Pancreas (tissue), 10 donors: ENCODE data around the gene CDK14. TPM values are rescaled to one million over a fixed set of nuclear protein-coding genes. Genes with fewer than 3 reads are reported as not detected.

Experiments
- ATAC-seq, 4 donors: fragments of 200-7000 bp; cut with Tn5 transposase; one replicate each; pipeline versions ENCODE4 v1.8.0 to v1.9.1; 2020; ENCODE audit warnings: mild to moderate bottlenecking in 4 of 4, moderate library complexity in 4 of 4
- DNase-seq, 6 donors: peaks; one replicate each; pipeline ENCODE4 v3.0.0-alpha.2; 2020
- FAIRE-seq: peaks from 2 replicates; lab custom pipeline; 2012; peaks lifted over from hg19 to GRCh38; lab: Jason Lieb, UNC
- H3K27ac ChIP-seq, 4 donors: fragments of 200-600 bp; sonication (generic); 1 replicate in 3 of 4; 2 replicates in 1 of 4; pipeline versions ENCODE4 v1.5.0 to v1.8.0; 2020
- H3K27me3 ChIP-seq, 4 donors: fragments of 200-600 bp; one replicate each; pipeline ENCODE4 v1.8.0; 2021
- H3K36me3 ChIP-seq, 3 donors: fragments of 200-600 bp; sonication (generic) in 1 of 3; one replicate each; pipeline versions ENCODE4 v1.5.0 to v1.8.0; 2020 to 2021
- H3K4me1 ChIP-seq, 3 donors: fragments of 200-600 bp; one replicate each; pipeline ENCODE4 v1.8.0; 2021
- H3K4me3 ChIP-seq, 4 donors: fragments of 200-600 bp; sonication (generic) in 2 of 4; one replicate each; pipeline versions ENCODE4 v1.5.0 to v1.8.0; 2020 to 2021
- H3K9me3 ChIP-seq, 4 donors: fragments of 200-600 bp; one replicate each; pipeline ENCODE4 v1.8.0; 2021
- CTCF ChIP-seq, 4 donors: fragments of 200-600 bp; sonication (generic) in 3 of 4; IDR thresholded peaks; one replicate each; pipeline versions ENCODE4 v1.5.0 to v1.8.0; 2021; ENCODE audit warnings: antibody characterized with exemption in 4 of 4
- WGBS, 2 donors: extraction: QIAGEN DNeasy Blood & Tissue Kit; methylation state at CpG; one replicate each; pipeline ENCODE4 v1.1.7; 2013; 5-methylcytosine and 5-hydroxymethylcytosine counted together
- intact Hi-C, 3 donors: fragments of 100-400 bp; cut with DNase I; formaldehyde crosslinking; loops; one replicate each; pipeline versions ENCODE4 v1.11.1 to v1.14.2; 2022
- polyA plus RNA-seq, 2 donors: library from polyadenylated mRNA; stranded (reverse); fragments of 200-250 nt; gene quantifications; one replicate each; pipeline ENCODE4 v1.2.3, GENCODE V29; 2013
- total RNA-seq, 6 donors: library from RNA; stranded (reverse); fragmentation: NEBNext Ultra II Directional in 4 of 6; extraction: Animal tissue kit (Norgen Biotek cat#: 25700) in 4 of 6; gene quantifications; one replicate each; pipeline versions ENCODE4 v1.2.1 to v1.2.4, GENCODE V29; 2021 to 2023
- donor health status: healthy with polysubstance abuse.
- donor health status: DM: no; HTN: no; CAD: no; lungs with moderate emphysema.
- donor health status: DM: no; HTN: no; CAD: no.
- donor health status: control.
- donor health status: control.
- donor health status: Bipolar disorder and iron deficiency.
- donor health status: DM: yes; HTN: yes; CAD: no.
- donor health status: DM: no; HTN: no; CAD: no.
- donor health status: DM: no; HTN: no; CAD: no.
- donor health status: DM: yes; HTN: yes; CAD: no.

Gene CDK14
- total and polyA plus RNA-seq, 8 donors = 4.5 to 48.3 (median 24.7) TPM

DNA sequence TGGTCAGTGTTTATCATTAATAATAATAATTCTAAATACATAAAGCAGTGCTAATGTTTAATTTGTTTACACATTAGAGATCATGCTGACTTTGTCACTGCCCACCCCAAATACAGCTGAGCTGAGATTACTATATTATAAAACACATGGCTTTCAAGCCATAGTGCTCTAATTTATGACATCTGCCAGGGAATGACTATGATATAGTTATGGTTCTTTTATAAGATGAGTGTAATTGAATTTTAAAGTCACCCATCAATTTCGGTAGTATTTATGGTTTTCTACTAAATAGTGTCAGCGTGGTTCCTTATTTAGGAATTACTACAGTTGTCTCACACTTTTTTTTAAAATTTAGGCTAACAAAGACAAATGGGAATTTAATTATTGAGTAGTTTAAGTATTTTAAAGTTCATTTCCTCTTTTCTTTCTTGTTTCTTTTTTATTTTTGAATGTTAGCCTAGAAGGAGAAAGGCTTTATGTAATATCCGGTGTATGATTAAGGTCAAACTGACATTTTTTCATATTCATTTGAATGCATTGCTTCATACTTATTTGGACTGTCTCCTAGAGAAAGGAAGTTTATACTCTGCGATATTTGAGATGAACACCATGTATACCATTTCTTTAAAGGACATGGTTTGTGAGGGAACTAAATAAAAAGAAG, 3.9 kb downstream of the CDK14 start:
- no peak for DNase-seq
- H3K4me3 ChIP-seq = no peak overlapping the region
- ATAC-seq = no peak
- no peaks in the 10 kb centered on the region for H3K4me1 ChIP-seq
- no peaks in the 10 kb centered on the region for H3K36me3 ChIP-seq
- FAIRE-seq = no peak
- WGBS, 2 donors = 72 to 74% methylated on average over 4 of the region's 4 CpGs
- TF ChIP-seq CTCF (IDR thresholded peaks at IDR 0.05) = no peak
- intact Hi-C loops = no loop called here
- H3K9me3 ChIP-seq = no peaks in the 10 kb centered on the region
- H3K27me3 ChIP-seq = no peaks in the 10 kb centered on the region
- no peak overlapping the region for H3K27ac ChIP-seq

- ATAC-seq = no peak
- TF ChIP-seq CTCF (IDR thresholded peaks at IDR 0.05) = no peak
- H3K4me1 ChIP-seq = no peaks in the 10 kb centered on the region
- H3K36me3 ChIP-seq = no peaks in the 10 kb centered on the region
- H3K27me3 ChIP-seq = no peaks in the 10 kb centered on the region
- DNase-seq = no peak
- no peaks in the 10 kb centered on the region for H3K9me3 ChIP-seq
- 90 to 95% methylated on average over 1 of the region's 1 CpG for WGBS, 2 donors
- H3K27ac ChIP-seq = no peak overlapping the region
- no peak for FAIRE-seq
- no peak overlapping the region for H3K4me3 ChIP-seq
- intact Hi-C loops = no loop called here
These were observed 6.2 kb downstream of the CDK14 start for GRCh38 chr7:90602303-90602702.

DNA sequence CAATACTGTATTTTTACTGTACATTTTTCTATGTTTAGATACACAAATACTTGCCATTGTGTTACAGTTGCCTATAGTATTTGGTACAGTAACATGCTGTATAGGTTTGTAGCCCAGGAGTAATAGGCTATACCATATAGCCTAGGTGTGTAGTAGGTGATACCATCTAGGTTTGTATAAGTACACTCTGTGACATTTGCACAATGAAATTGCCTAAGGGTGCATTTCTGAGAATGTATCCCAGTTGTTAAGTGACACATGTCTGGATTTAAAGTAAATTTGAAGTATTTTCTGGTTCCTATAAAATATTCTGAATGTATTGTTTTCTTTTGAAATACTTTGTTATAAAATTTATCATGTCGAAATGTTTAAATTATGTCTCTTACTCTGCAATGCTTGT, 7.2 kb downstream of the CDK14 start:
- Histone ChIP-seq H3K9me3 (no peaks in the 10 kb centered on the region), H3K27me3 (no peaks in the 10 kb centered on the region), H3K4me3 (no peak overlapping the region), H3K36me3 (no peaks in the 10 kb centered on the region), H3K4me1 (no peaks in the 10 kb centered on the region), H3K27ac (no peak overlapping the region)
- intact Hi-C loops = no loop called here
- no peak for DNase-seq
- WGBS, 2 donors = 74 to 85% methylated on average over 1 of the region's 1 CpG
- no peak for TF ChIP-seq CTCF (IDR thresholded peaks at IDR 0.05)
- no peak for ATAC-seq
- FAIRE-seq = no peak

DNA sequence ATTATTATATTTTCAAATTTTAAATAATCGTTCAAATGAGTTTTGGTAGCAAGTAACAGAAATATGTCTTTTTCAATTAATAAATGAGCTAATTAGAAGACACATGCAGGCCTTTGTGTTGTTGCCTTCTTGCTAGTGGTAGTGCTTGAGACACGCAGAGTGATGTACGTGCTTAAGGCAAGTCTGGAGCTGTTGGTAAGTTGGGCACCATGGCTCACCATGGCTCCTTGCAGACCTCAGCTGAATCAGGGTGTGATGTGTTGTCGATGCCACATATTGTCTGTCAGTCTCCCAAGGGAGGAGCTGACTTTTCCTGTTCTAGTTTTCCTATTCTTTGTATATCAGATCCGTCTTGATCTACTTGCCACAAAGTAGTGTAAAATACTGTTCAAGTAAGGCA, 8.3 kb downstream of the CDK14 start:
- DNase-seq (no peak), ATAC-seq (no peak), FAIRE-seq (no peak)
- no peaks in the 10 kb centered on the region for H3K36me3 ChIP-seq
- no peak overlapping the region for H3K27ac ChIP-seq
- H3K27me3 ChIP-seq = no peaks in the 10 kb centered on the region
- 83 to 84% methylated on average over 5 of the region's 5 CpGs for WGBS, 2 donors
- no peak for TF ChIP-seq CTCF (IDR thresholded peaks at IDR 0.05)
- no peaks in the 10 kb centered on the region for H3K4me1 ChIP-seq
- H3K9me3 ChIP-seq = no peaks in the 10 kb centered on the region
- no peak overlapping the region for H3K4me3 ChIP-seq
- intact Hi-C loops = no loop called here

DNA sequence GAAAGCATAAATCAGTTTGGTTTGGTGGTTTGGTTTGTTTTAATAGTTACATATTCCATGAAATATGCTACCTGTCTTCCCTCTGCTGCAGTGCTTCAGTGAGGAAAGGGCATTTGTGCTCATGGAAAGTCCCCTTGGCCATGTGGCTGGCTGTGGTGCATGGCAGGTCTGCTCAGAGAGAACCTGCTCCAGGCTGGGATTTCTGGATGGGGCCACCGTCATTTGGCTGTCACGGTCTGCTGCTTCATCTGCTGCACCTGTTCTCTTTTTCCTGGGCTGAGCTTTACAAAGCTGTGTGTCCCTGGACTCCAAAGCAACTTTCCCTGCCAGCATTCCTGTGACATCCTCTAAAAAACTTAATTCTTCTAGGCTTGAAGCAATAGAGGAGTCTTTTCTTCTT, 8.9 kb downstream of the CDK14 start:
- H3K4me1 ChIP-seq = no peaks in the 10 kb centered on the region
- H3K4me3 ChIP-seq = no peak overlapping the region
- no peak for DNase-seq
- no peak for FAIRE-seq
- peak in 3 of 4 donors; percentile 44 to 85 (median 69) for ATAC-seq
- intact Hi-C loops = no loop called here
- TF ChIP-seq CTCF (IDR thresholded peaks at IDR 0.05) = no peak
- 58 to 59% methylated on average over 2 of the region's 2 CpGs for WGBS, 2 donors
- no peaks in the 10 kb centered on the region for H3K27me3 ChIP-seq
- H3K36me3 ChIP-seq = no peaks in the 10 kb centered on the region
- H3K9me3 ChIP-seq = no peaks in the 10 kb centered on the region
- no peak overlapping the region for H3K27ac ChIP-seq
